Measurements from ENCODE around the gene ZNF213. TPM values are rescaled to one million over a fixed set of nuclear protein-coding genes. Genes with fewer than 3 reads are reported as not detected.

The ZNF213 gene
- polyA plus RNA-seq, 1 donor from 2014 or later: 5.1 TPM

DNA sequence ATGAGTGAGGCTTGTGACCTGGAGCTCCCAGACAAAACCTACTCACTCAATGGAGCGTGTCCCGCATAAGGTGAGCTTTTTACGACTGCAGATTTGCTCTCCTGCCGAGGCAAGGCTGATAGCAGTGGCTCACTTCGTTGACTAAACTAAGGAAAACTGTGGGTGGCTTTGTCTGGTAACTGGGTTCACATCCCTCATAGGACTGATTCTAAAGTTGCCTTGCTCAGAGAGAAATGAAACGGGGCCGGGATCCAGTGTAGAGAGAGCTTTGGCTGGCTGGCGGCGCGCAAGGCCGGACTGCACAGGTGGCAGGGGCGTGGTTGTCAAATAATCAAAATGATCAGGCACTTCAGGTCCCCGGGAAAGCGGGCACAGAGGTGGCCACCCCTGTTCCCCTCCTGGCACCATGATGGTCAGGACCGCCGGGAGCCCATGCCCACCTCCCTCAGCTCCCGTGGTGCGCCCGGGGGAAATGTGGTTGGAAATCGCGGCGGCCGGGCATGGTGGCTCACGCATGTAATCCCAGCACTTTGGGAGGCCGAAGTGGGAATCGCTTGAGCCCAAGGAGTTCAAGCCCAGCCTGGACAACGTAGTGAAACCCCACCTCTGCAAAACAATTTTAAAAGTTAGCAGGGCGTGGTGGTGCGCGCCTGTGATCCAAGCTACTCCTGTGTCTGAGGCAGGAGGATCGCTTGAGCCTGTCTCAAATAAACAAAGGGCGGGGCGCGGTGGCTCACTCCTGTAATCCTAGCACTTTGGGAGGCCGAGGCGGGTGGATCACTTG, 26.6 kb downstream of the ZNF213 start:
- H2AFZ ChIP-seq (ENCODE audit: low read depth, low read length): no peak overlapping the region
- H3K9me3 ChIP-seq (ENCODE audit: low read length): no peaks in the 10 kb centered on the region
- no peak overlapping the region for H3K9ac ChIP-seq (ENCODE audit: low read length)
- peaks cover 37% of the 10 kb centered on the region for H3K27me3 ChIP-seq (ENCODE audit: insufficient read depth, low read depth, low read length)
- no peak overlapping the region for H3K4me2 ChIP-seq (ENCODE audit: low read length)
- no peaks in the 10 kb centered on the region for H4K20me1 ChIP-seq (ENCODE audit: insufficient read depth)
- TF ChIP-seq SMC3 (conservative IDR thresholded peaks at IDR 0.05; ENCODE audit: poor library complexity): no peak
- no peak for TF ChIP-seq MXI1 (conservative IDR thresholded peaks at IDR 0.05; ENCODE audit: poor library complexity, severe bottlenecking)
- TF ChIP-seq, protein P1, sequence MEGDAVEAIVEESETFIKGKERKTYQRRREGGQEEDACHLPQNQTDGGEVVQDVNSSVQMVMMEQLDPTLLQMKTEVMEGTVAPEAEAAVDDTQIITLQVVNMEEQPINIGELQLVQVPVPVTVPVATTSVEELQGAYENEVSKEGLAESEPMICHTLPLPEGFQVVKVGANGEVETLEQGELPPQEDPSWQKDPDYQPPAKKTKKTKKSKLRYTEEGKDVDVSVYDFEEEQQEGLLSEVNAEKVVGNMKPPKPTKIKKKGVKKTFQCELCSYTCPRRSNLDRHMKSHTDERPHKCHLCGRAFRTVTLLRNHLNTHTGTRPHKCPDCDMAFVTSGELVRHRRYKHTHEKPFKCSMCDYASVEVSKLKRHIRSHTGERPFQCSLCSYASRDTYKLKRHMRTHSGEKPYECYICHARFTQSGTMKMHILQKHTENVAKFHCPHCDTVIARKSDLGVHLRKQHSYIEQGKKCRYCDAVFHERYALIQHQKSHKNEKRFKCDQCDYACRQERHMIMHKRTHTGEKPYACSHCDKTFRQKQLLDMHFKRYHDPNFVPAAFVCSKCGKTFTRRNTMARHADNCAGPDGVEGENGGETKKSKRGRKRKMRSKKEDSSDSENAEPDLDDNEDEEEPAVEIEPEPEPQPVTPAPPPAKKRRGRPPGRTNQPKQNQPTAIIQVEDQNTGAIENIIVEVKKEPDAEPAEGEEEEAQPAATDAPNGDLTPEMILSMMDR (IDR thresholded peaks at IDR 0.05; ENCODE audit: poor library complexity, severe bottlenecking): no peak
- TF ChIP-seq TAF1 (IDR thresholded peaks at IDR 0.05; ENCODE audit: low read depth): no peak
- TF ChIP-seq, protein P2, sequence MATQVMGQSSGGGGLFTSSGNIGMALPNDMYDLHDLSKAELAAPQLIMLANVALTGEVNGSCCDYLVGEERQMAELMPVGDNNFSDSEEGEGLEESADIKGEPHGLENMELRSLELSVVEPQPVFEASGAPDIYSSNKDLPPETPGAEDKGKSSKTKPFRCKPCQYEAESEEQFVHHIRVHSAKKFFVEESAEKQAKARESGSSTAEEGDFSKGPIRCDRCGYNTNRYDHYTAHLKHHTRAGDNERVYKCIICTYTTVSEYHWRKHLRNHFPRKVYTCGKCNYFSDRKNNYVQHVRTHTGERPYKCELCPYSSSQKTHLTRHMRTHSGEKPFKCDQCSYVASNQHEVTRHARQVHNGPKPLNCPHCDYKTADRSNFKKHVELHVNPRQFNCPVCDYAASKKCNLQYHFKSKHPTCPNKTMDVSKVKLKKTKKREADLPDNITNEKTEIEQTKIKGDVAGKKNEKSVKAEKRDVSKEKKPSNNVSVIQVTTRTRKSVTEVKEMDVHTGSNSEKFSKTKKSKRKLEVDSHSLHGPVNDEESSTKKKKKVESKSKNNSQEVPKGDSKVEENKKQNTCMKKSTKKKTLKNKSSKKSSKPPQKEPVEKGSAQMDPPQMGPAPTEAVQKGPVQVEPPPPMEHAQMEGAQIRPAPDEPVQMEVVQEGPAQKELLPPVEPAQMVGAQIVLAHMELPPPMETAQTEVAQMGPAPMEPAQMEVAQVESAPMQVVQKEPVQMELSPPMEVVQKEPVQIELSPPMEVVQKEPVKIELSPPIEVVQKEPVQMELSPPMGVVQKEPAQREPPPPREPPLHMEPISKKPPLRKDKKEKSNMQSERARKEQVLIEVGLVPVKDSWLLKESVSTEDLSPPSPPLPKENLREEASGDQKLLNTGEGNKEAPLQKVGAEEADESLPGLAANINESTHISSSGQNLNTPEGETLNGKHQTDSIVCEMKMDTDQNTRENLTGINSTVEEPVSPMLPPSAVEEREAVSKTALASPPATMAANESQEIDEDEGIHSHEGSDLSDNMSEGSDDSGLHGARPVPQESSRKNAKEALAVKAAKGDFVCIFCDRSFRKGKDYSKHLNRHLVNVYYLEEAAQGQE (IDR thresholded peaks at IDR 0.05; ENCODE audit: borderline replicate concordance): no peak
- no peaks in the 10 kb centered on the region for H3F3A ChIP-seq (ENCODE audit: insufficient read depth, low read length, poor library complexity, severe bottlenecking)
- H3K27ac ChIP-seq (ENCODE audit: low read length): no peak overlapping the region
- no peaks in the 10 kb centered on the region for H3K9me2 ChIP-seq (ENCODE audit: insufficient read depth, low read length)
- H3K4me3 ChIP-seq (ENCODE audit: low read length): no peak overlapping the region
- no peaks in the 10 kb centered on the region for H3K79me2 ChIP-seq (replicated peaks; ENCODE audit: insufficient read depth, low read length)
- H3K36me3 ChIP-seq (ENCODE audit: insufficient read depth, low read length): no peaks in the 10 kb centered on the region

DNA sequence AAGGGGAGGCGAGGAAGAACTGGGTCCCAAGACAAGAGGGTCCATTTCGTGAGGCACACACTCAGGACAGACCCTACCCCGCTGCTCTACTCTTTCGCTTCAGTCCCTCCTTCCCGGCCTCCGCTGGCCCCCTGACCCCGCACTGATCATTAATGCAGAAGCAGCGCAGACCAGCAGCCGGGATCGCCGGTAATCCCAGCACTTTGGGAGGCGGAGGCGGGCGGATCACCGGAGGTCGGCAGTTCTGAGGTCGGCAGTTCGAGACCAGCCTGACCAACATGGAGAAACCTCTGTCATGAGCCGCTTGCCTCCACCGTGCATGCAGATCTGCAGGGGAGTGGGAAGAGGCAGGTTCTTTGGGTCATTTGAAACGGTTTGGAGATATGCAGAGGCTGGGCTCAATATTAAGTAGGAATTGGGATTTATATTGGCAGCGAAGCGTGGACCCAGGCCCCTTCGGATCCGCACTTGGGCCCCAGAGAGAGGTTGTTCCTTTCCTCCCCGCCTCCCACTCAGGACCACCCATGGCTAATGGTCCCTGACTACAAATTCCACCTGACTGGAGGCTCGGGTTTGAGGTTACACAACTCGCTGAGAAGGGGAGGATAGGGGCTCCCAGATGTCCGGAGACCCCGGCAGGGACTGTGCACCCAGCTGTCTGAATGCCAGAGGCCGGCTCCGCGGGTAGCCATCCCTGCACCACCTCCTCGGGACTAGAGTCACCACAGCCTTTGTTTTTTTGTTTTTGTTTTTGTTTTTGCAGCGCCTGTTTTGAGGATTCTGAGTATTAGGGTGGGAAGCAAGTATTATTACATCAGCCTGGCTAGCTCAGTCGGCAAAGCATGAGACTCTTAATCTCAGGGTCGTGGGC, 29.5 kb downstream of the ZNF213 start:
- TF ChIP-seq TAF1 (IDR thresholded peaks at IDR 0.05; ENCODE audit: low read depth): no peak
- no peak for TF ChIP-seq SMC3 (conservative IDR thresholded peaks at IDR 0.05; ENCODE audit: poor library complexity)
- no peak for TF ChIP-seq RAD21 (conservative IDR thresholded peaks at IDR 0.05)
- Histone ChIP-seq H3K4me2 (ENCODE audit: low read length) (no peak overlapping the region), H3K27ac (ENCODE audit: low read length) (no peak overlapping the region), H3K4me3 (ENCODE audit: low read length) (no peak overlapping the region), H3K27me3 (ENCODE audit: insufficient read depth, low read depth, low read length) (peaks cover 37% of the 10 kb centered on the region), H3K9me2 (ENCODE audit: insufficient read depth, low read length) (no peaks in the 10 kb centered on the region), H3K79me2 (replicated peaks; ENCODE audit: insufficient read depth, low read length) (no peaks in the 10 kb centered on the region), H3F3A (ENCODE audit: insufficient read depth, low read length, poor library complexity, severe bottlenecking) (no peaks in the 10 kb centered on the region), H3K9me3 (ENCODE audit: low read length) (no peaks in the 10 kb centered on the region), H3K9ac (ENCODE audit: low read length) (no peak overlapping the region), H3K36me3 (ENCODE audit: insufficient read depth, low read length) (no peaks in the 10 kb centered on the region), H4K20me1 (ENCODE audit: insufficient read depth) (no peaks in the 10 kb centered on the region), H2AFZ (ENCODE audit: low read depth, low read length) (no peak overlapping the region)
